Measurements from ENCODE around the gene MAP1S.

Gene MAP1S

GRCh38 chr19:17718947-17719711 lies at the start of gene MAP1S:
Gene MAP1S, plus strand, starts transcription at chr19:17719480. Its CDS starts 23 bp downstream, at chr19:17719503.
- peak; percentile 62 for FAIRE-seq

- peak; percentile 46 for FAIRE-seq
Measured at GRCh38 chr19:17671906-17672305, 47.4 kb upstream of the MAP1S start.

GRCh38 chr19:17673937-17674799 lies 45.1 kb upstream of the MAP1S start:
- FAIRE-seq = no peak

- no peak for FAIRE-seq
Measured at GRCh38 chr19:17676295-17676694, 43.0 kb upstream of the MAP1S start.

GRCh38 chr19:17677002-17677401 lies 42.3 kb upstream of the MAP1S start:
- no peak for FAIRE-seq

- FAIRE-seq = no peak
Measured at GRCh38 chr19:17678836-17679235, 40.4 kb upstream of the MAP1S start.

- no peak for FAIRE-seq
Measured at GRCh38 chr19:17679526-17680229, 39.6 kb upstream of the MAP1S start.

GRCh38 chr19:17680230-17680722 lies 39.0 kb upstream of the MAP1S start:
- no peak for FAIRE-seq

- FAIRE-seq = no peak
Measured at GRCh38 chr19:17681505-17682125, 37.7 kb upstream of the MAP1S start.

- no peak for FAIRE-seq
Measured at GRCh38 chr19:17682273-17682672, 37.0 kb upstream of the MAP1S start.

GRCh38 chr19:17683078-17683477 lies 36.2 kb upstream of the MAP1S start:
- FAIRE-seq = no peak

GRCh38 chr19:17684256-17684655 lies 35.0 kb upstream of the MAP1S start:
- no peak for FAIRE-seq

GRCh38 chr19:17685451-17686022 lies 33.7 kb upstream of the MAP1S start:
- FAIRE-seq = no peak

- no peak for FAIRE-seq
Measured at GRCh38 chr19:17686023-17686521, 33.2 kb upstream of the MAP1S start.

- FAIRE-seq = no peak
Measured at GRCh38 chr19:17686592-17687024, 32.7 kb upstream of the MAP1S start.

- no peak for FAIRE-seq
Measured at GRCh38 chr19:17687141-17687856, 32.0 kb upstream of the MAP1S start.

- FAIRE-seq = no peak
Measured at GRCh38 chr19:17687857-17688784, 31.2 kb upstream of the MAP1S start, which contains the start of gene UNC13A. Gene UNC13A, minus strand, starts transcription at chr19:17688354. Its CDS starts 155 bp downstream, at chr19:17688199.

- no peak for FAIRE-seq
Measured at GRCh38 chr19:17688853-17689595, 30.3 kb upstream of the MAP1S start.

- FAIRE-seq = no peak
Measured at GRCh38 chr19:17692566-17692965, 26.7 kb upstream of the MAP1S start.

Data from G401.6 (cell line).